ENCODE measurements around the gene ROBO1.

DNA sequence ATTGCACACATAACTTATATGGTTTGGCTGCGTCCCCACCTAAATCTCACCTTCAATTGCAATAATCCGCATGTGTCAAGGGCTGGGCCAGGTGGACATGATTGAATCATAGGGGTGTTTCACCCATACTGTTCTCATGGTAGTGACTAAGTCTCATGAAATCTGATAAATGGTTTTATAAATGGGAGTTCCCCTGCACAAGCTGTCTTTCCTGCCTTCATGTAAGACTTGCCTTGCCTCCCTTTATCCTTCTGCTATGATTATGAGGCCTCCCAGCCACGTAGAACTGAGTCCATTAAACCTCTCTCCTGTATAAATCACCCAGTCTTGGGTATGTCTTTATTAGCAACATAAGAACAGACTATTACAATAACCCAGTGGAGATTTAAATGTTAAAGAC is 653.9 kb downstream of the ROBO1 start:
- TF ChIP-seq EZH2 (IDR thresholded peaks at IDR 0.05; ENCODE audit: borderline replicate concordance, low read depth, low read length, poor library complexity, severe bottlenecking): no peak
- TF ChIP-seq, protein P1, sequence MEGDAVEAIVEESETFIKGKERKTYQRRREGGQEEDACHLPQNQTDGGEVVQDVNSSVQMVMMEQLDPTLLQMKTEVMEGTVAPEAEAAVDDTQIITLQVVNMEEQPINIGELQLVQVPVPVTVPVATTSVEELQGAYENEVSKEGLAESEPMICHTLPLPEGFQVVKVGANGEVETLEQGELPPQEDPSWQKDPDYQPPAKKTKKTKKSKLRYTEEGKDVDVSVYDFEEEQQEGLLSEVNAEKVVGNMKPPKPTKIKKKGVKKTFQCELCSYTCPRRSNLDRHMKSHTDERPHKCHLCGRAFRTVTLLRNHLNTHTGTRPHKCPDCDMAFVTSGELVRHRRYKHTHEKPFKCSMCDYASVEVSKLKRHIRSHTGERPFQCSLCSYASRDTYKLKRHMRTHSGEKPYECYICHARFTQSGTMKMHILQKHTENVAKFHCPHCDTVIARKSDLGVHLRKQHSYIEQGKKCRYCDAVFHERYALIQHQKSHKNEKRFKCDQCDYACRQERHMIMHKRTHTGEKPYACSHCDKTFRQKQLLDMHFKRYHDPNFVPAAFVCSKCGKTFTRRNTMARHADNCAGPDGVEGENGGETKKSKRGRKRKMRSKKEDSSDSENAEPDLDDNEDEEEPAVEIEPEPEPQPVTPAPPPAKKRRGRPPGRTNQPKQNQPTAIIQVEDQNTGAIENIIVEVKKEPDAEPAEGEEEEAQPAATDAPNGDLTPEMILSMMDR (conservative IDR thresholded peaks at IDR 0.05; ENCODE audit: low read depth, low read length): no peak

Measured in A673 (cell line).